Measurements from ENCODE around the gene POLR1B. TPM values are rescaled to one million over a fixed set of nuclear protein-coding genes. Genes with fewer than 3 reads are reported as not detected.
"Not testable (repeated sequence)": the region's sequence is repeated elsewhere in the genome, so short reads cannot be mapped to it uniquely, and the experiment has no call there.

The POLR1B gene
- total and polyA plus RNA-seq, 10 of the 15 experiments (the other 5 are each of a cell fraction or from before 2014, with no cell fraction given): 13.4 to 55.8 (median 35.9) TPM

GRCh38 chr2:112614201-112614840 is 72.1 kb downstream of the POLR1B start (continued):
- no peak for TF ChIP-seq ATF3 (IDR thresholded peaks at IDR 0.05; ENCODE audit: borderline replicate concordance, extremely low read depth, low read depth, low read length)
- TF ChIP-seq CBFB (IDR thresholded peaks at IDR 0.05; ENCODE audit: low read depth): no peak
- TF ChIP-seq, protein P1, sequence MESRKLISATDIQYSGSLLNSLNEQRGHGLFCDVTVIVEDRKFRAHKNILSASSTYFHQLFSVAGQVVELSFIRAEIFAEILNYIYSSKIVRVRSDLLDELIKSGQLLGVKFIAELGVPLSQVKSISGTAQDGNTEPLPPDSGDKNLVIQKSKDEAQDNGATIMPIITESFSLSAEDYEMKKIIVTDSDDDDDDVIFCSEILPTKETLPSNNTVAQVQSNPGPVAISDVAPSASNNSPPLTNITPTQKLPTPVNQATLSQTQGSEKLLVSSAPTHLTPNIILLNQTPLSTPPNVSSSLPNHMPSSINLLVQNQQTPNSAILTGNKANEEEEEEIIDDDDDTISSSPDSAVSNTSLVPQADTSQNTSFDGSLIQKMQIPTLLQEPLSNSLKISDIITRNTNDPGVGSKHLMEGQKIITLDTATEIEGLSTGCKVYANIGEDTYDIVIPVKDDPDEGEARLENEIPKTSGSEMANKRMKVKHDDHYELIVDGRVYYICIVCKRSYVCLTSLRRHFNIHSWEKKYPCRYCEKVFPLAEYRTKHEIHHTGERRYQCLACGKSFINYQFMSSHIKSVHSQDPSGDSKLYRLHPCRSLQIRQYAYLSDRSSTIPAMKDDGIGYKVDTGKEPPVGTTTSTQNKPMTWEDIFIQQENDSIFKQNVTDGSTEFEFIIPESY (IDR thresholded peaks at IDR 0.05): no peak

DNA sequence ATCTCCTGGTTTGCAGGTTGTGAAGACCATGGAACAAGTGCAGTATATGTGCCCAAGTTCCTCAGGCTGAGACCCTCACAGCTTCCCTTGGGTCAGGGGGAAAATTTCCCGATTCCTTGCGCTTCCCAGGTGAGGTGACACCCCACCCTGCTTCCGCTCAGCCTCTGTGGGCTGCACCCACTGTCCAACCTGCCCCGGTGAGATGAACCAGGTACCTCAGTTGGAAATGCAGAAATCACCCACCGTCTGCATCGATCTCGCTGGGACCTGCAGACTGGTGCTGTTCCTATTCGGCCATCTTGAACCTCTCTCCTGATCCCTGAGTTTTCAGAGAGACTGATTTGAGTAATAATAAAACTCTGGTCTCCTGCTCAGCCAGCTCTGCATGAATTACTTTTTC is 72.8 kb downstream of the POLR1B start:
- FAIRE-seq: no peak
- no peak overlapping the region for H3K9ac ChIP-seq (ENCODE audit: control insufficient read depth, insufficient read depth, low read length)
- in situ Hi-C loops (cut with MboI): loop anchor here (10.0 kb wide), 1 partner anchor 340 kb away; no protein-coding TSS in a partner anchor

GRCh38 chr2:112615798-112616197 is 73.5 kb downstream of the POLR1B start:
- BruUV-seq (replicated peaks); H3K27me3 ChIP-seq (replicated peaks in 1 of 2; ENCODE audit: control insufficient read depth in 2 of 2, insufficient read depth in 2 of 2, low read length in 1 of 2); H3K4me2 ChIP-seq (ENCODE audit: control insufficient read depth, insufficient read depth); intact Hi-C loops (cut with micrococcal nuclease; ENCODE audit: unreplicated experiment); H3K36me3 ChIP-seq (ENCODE audit: control insufficient read depth in 2 of 2, insufficient read depth in 2 of 2, low read length in 1 of 2); FAIRE-seq; RAD21 ChIA-PET (ENCODE audit: unreplicated experiment); H3K79me2 ChIP-seq (ENCODE audit: control insufficient read depth, insufficient read depth, low read length); POLR2A ChIA-PET; H3K27ac ChIP-seq (ENCODE audit: control insufficient read depth, insufficient read depth); H3K4me3 ChIP-seq; H3K9me3 ChIP-seq (replicated peaks; ENCODE audit: control insufficient read depth, insufficient read depth, low read length); H3K4me1 ChIP-seq (ENCODE audit: control insufficient read depth, insufficient read depth, low read length); H4K20me1 ChIP-seq (ENCODE audit: control insufficient read depth, insufficient read depth); ATAC-seq; H2AFZ ChIP-seq (ENCODE audit: control insufficient read depth, low read depth, low read length); H3K9ac ChIP-seq (ENCODE audit: control insufficient read depth, insufficient read depth, low read length); DNase-seq (ENCODE audit: low read depth, low spot score): not testable (repeated sequence)
- ChIA-PET CTCF (interaction anchor here (0.6 to 3.3 kb wide), 3 partner anchors 11 to 110 kb away, joined by 3 to 8 read pairs (median 3); no protein-coding TSS in a partner anchor), SMC1A (ENCODE audit: uncharacterized antibody, unreplicated experiment) (interaction anchor here (1.9 kb wide), 1 partner anchor 15 kb away, joined by 5 read pairs; no protein-coding TSS in a partner anchor)
- 27% methylated on average over 2 of the region's 2 CpGs for WGBS (ENCODE audit: insufficient coverage, insufficient replicate concordance, low lambda C conversion rate, missing lambda C conversion rate)
- in situ Hi-C loops (cut with MboI): loop anchor here (10.0 kb wide), 1 partner anchor 339 kb away; no protein-coding TSS in a partner anchor

More for the DNA sequence above, 72.8 kb downstream of the POLR1B start:
- Histone ChIP-seq H3K36me3 (ENCODE audit: control insufficient read depth in 2 of 2, insufficient read depth in 2 of 2, low read length in 1 of 2) (no peaks in the 10 kb centered on the region), H3K4me1 (ENCODE audit: control insufficient read depth, insufficient read depth, low read length) (no peaks in the 10 kb centered on the region), H3K27ac (ENCODE audit: control insufficient read depth, insufficient read depth) (no peak overlapping the region), H4K20me1 (ENCODE audit: control insufficient read depth, insufficient read depth) (no peaks in the 10 kb centered on the region), H3K27me3 (replicated peaks in 1 of 2; ENCODE audit: control insufficient read depth in 2 of 2, insufficient read depth in 2 of 2, low read length in 1 of 2) (peaks cover 0 to 2% of the 10 kb centered on the region in 2 experiments; a peak in 3 of 4 replicates), H3K4me2 (ENCODE audit: control insufficient read depth, insufficient read depth) (no peak overlapping the region), H2AFZ (ENCODE audit: control insufficient read depth, low read depth, low read length) (no peak overlapping the region), H3K9me3 (replicated peaks; ENCODE audit: control insufficient read depth, insufficient read depth, low read length) (no peaks in the 10 kb centered on the region), H3K4me3 (no peak overlapping the region), H3K79me2 (ENCODE audit: control insufficient read depth, insufficient read depth, low read length) (no peaks in the 10 kb centered on the region)
- intact Hi-C loops (cut with micrococcal nuclease; ENCODE audit: unreplicated experiment): no loop called here
- 60% methylated on average over 8 of the region's 8 CpGs for WGBS (ENCODE audit: insufficient coverage, insufficient replicate concordance, low lambda C conversion rate, missing lambda C conversion rate)
- ChIA-PET RAD21 (ENCODE audit: unreplicated experiment) (no interaction called here), POLR2A (no interaction called here), CTCF (interaction anchor here (3.3 kb wide), 1 partner anchor 110 kb away, joined by 8 read pairs; no protein-coding TSS in a partner anchor), SMC1A (ENCODE audit: uncharacterized antibody, unreplicated experiment) (no interaction called here)
- BruUV-seq (replicated peaks): no TSS peak
- no peak for TF ChIP-seq E2F8 (IDR thresholded peaks at IDR 0.05; ENCODE audit: low read depth, partially characterized antibody)
- TF ChIP-seq SP1 (IDR thresholded peaks at IDR 0.05; ENCODE audit: low read depth, low read length): no peak
- TF ChIP-seq RFX5 (IDR thresholded peaks at IDR 0.05; ENCODE audit: low read depth, low read length): no peak
- TF ChIP-seq EZH2 (IDR thresholded peaks at IDR 0.05; ENCODE audit: borderline replicate concordance, control insufficient read depth, low read depth, low read length): no peak
- TF ChIP-seq GABPA (IDR thresholded peaks at IDR 0.05; ENCODE audit: low read depth): no peak
- DNase-seq (ENCODE audit: low read depth, low spot score): no peak
- no peak for ATAC-seq

Measured in GM12878 (cell line).